Loucy (cell line): ENCODE data around the gene KIF18B.

Experiments
- EZH2phosphoT487 ChIP-seq: fragments of 200-600 bp; IDR thresholded peaks from 2 replicates; pipeline ENCODE4 v1.6.1; 2018; ENCODE audit warnings: antibody characterized with exemption, mild to moderate bottlenecking, moderate library complexity, borderline replicate concordance
- TF ChIP-seq, protein P1 (sequence below): fragments of 200-600 bp; sonication (generic); conservative IDR thresholded peaks from 2 replicates; pipeline ENCODE4 v1.5.1; 2014; ENCODE audit warnings: mild to moderate bottlenecking, antibody characterized with exemption, low read length

DNA sequence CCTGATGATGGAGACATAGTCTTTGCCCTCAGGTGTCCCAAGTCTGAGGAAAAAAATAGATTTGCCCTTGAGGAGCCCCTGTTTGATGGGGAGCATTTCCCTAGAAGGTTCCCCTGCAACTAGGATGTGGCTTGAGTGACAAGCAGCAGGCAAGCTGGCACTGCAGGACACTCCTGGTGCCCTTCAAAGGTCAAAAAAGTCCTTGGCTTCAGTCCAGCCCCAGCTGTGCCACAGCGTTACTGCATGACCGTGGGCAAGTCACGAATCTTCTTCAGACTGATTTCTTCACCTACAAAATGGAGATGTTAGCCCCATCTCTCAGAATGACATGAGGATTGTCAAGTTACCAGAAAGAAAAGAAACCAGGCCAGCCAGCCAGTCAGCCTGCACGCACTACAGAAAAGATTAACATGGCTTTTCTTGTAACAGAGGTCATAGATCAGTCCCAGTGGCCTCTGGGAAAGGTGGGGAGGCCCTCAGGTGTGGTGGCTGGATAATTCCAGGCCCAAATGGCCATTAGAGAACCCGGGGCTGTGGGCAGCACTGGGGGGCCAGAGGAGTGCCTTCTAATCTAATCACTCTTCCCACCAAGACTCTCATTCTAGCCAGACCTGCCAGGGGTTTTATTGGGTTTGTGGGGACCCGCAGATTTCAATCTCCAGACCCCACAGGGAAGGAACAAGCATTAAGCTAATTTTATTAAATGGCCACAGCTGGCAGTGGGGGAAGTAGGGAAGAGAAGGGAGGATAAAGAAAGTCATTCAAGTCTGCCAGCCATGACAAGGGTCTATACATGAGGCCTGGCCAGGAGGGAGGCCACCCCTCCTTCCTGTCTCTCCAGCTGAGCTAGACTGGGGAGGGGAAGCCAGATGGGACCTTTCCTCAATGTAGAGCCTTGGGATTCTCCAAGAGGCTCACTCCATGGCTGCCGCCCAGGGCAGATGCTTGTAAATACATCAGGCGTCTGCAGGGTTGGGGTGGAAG, 9.7 kb upstream of the KIF18B start:
- TF ChIP-seq, protein P1, sequence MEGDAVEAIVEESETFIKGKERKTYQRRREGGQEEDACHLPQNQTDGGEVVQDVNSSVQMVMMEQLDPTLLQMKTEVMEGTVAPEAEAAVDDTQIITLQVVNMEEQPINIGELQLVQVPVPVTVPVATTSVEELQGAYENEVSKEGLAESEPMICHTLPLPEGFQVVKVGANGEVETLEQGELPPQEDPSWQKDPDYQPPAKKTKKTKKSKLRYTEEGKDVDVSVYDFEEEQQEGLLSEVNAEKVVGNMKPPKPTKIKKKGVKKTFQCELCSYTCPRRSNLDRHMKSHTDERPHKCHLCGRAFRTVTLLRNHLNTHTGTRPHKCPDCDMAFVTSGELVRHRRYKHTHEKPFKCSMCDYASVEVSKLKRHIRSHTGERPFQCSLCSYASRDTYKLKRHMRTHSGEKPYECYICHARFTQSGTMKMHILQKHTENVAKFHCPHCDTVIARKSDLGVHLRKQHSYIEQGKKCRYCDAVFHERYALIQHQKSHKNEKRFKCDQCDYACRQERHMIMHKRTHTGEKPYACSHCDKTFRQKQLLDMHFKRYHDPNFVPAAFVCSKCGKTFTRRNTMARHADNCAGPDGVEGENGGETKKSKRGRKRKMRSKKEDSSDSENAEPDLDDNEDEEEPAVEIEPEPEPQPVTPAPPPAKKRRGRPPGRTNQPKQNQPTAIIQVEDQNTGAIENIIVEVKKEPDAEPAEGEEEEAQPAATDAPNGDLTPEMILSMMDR: no peak
- no peak for TF ChIP-seq EZH2phosphoT487
